NOMO-1 treated with DMSO at 0.1 percent for 48 hours (cell line): ENCODE measurements around the gene NEDD1.

Experiments used
- DNase-seq: peaks from one replicate; lab custom pipeline; 2025; ENCODE audit not compliant: unreplicated experiment; lab: John Stamatoyannopoulos, UW

The NEDD1 gene

GRCh38 chr12:96901175-96901574 is 5.9 kb upstream of the NEDD1 start:
- no peak for DNase-seq

- DNase-seq = no peak
Measured at GRCh38 chr12:96902076-96902475, 5.0 kb upstream of the NEDD1 start.

GRCh38 chr12:96906498-96906848 is 584 bp upstream of the NEDD1 start:
- DNase-seq = no peak

- peak; percentile 33 for DNase-seq
Measured at GRCh38 chr12:96907671-96908422, 790 bp downstream of the NEDD1 start.

GRCh38 chr12:96908423-96908675 is 1.3 kb downstream of the NEDD1 start:
- no peak for DNase-seq

- DNase-seq = no peak
Measured at GRCh38 chr12:96912261-96912660, 5.2 kb downstream of the NEDD1 start.

- DNase-seq = no peak
Measured at GRCh38 chr12:96912943-96913342, 5.9 kb downstream of the NEDD1 start.

- peak; percentile 93 for DNase-seq
Measured at GRCh38 chr12:96919510-96920210, 12.6 kb downstream of the NEDD1 start.

- no peak for DNase-seq
Measured at GRCh38 chr12:96948782-96949181, 41.7 kb downstream of the NEDD1 start.

- no peak for DNase-seq
Measured at GRCh38 chr12:96979532-96979931, 72.5 kb downstream of the NEDD1 start.

- no peak for DNase-seq
Measured at GRCh38 chr12:96980991-96981414, 73.9 kb downstream of the NEDD1 start.

GRCh38 chr12:96981911-96982310 is 74.9 kb downstream of the NEDD1 start:
- DNase-seq = no peak

- no peak for DNase-seq
Measured at GRCh38 chr12:96982671-96983070, 75.6 kb downstream of the NEDD1 start.

GRCh38 chr12:96985515-96986362 is 78.7 kb downstream of the NEDD1 start:
- peak; percentile 8 for DNase-seq

GRCh38 chr12:96986883-96987523 is 79.9 kb downstream of the NEDD1 start:
- DNase-seq = no peak

- no peak for DNase-seq
Measured at GRCh38 chr12:96988919-96989318, 81.9 kb downstream of the NEDD1 start.

- peak; percentile 22 for DNase-seq
Measured at GRCh38 chr12:96989916-96990315, 82.9 kb downstream of the NEDD1 start.

- DNase-seq = no peak
Measured at GRCh38 chr12:96994900-96995299, 87.8 kb downstream of the NEDD1 start.

- no peak for DNase-seq
Measured at GRCh38 chr12:96995861-96996260, 88.8 kb downstream of the NEDD1 start.

- DNase-seq = no peak
Measured at GRCh38 chr12:96997797-96998484, 90.9 kb downstream of the NEDD1 start.

GRCh38 chr12:97003276-97003675 is 96.2 kb downstream of the NEDD1 start:
- DNase-seq = no peak
